Measurements from ENCODE around the gene NKX1-1.

DNA sequence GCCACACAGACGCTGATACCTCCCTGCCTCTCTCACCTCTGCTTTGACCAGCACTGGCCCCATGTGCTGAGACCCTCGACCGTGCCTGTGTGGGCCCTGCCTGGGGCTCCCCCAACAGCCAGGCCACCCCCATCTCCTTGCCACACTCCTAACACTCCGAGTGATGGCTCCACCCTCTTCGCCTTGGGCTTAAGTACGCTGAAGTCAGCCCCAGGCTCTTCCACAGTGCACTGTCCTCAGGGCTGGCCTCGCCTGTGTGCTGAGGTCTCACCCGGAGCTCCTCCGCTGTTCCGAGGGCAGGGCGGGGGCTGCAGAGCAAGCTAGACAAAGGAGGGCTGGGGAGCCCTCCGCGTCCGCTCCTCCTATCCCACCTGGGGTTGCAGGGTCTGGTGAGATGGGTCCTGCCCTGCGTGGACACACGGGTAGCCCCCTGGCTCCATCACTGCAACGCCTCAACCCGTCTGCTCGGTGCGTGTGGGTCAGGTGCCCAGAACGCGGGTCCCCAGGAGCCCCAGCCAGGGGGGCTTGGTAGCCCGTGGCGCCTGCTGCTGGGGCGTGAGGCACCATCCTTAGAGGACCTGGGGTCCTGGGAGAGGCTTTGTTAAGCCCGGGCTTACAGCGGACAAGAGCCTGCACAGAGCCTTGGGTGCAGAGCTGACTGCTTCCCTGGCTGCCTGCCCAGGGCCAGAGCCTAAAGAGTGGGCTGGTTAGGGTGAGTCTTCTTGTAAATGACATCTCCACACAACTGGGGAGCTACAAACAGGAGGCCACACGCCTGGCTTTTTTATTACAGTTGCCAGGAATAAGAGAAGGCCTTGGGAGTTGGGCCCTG is 42.6 kb upstream of the NKX1-1 start:
- TF ChIP-seq, protein P1, sequence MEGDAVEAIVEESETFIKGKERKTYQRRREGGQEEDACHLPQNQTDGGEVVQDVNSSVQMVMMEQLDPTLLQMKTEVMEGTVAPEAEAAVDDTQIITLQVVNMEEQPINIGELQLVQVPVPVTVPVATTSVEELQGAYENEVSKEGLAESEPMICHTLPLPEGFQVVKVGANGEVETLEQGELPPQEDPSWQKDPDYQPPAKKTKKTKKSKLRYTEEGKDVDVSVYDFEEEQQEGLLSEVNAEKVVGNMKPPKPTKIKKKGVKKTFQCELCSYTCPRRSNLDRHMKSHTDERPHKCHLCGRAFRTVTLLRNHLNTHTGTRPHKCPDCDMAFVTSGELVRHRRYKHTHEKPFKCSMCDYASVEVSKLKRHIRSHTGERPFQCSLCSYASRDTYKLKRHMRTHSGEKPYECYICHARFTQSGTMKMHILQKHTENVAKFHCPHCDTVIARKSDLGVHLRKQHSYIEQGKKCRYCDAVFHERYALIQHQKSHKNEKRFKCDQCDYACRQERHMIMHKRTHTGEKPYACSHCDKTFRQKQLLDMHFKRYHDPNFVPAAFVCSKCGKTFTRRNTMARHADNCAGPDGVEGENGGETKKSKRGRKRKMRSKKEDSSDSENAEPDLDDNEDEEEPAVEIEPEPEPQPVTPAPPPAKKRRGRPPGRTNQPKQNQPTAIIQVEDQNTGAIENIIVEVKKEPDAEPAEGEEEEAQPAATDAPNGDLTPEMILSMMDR (IDR thresholded peaks at IDR 0.05), result no peak
- TF ChIP-seq POLR2A (IDR thresholded peaks at IDR 0.05), result no peak
